ENCODE measurements around the gene TBL2. TPM values are rescaled to one million over a fixed set of nuclear protein-coding genes. Genes with fewer than 3 reads are reported as not detected.
A peak's percentile ranks its signal among the peaks of the same experiment; 100 is the strongest.

TBL2 gene
- total RNA-seq: 29.6 and 56.4 TPM in 2 replicates

DNA sequence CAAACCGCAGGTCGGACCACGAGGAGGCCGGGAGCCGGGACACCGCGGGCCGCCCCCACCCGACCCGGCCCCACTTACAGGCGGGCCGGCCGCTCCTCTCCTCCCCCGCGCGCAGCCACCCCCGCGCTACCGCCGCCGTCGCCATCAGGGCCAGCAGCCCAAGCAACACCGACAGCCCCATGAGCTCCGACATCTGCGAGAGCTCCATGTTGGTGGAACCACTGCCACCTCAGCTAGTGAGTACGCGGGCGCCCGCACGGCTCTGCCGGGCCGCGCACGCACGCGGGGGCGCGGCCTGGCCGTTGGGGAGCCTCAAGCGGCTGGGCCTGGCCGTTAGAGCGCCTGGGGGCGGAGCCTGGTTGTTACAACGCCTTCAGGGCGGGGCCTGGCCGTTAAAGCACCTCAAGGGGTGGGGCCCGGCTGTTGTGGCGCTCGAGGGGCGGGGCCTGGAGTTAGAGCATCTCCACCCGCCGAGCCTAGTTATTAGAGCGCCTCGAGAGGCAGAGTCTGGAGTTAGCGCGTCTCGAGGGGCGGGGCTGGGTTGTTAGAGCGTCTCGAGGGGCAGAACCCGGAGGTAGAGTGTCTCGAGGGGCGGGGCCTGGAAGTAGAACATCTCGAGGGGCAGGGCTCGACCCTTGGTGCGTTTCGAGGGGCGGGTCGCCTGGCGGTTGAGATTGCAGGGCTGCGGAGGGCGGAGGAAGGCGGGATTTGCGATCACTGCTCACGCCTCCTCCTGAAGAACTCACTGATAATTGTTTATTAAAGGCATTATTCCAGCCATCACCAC lies at the start of gene TBL2:
Gene TBL2, minus strand, starts transcription at position 238 of the 787 bp plus-strand sequence. Its CDS starts 30 bp downstream, at position 208.
- TF ChIP-seq, protein P1, sequence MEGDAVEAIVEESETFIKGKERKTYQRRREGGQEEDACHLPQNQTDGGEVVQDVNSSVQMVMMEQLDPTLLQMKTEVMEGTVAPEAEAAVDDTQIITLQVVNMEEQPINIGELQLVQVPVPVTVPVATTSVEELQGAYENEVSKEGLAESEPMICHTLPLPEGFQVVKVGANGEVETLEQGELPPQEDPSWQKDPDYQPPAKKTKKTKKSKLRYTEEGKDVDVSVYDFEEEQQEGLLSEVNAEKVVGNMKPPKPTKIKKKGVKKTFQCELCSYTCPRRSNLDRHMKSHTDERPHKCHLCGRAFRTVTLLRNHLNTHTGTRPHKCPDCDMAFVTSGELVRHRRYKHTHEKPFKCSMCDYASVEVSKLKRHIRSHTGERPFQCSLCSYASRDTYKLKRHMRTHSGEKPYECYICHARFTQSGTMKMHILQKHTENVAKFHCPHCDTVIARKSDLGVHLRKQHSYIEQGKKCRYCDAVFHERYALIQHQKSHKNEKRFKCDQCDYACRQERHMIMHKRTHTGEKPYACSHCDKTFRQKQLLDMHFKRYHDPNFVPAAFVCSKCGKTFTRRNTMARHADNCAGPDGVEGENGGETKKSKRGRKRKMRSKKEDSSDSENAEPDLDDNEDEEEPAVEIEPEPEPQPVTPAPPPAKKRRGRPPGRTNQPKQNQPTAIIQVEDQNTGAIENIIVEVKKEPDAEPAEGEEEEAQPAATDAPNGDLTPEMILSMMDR (conservative IDR thresholded peaks at IDR 0.05; ENCODE audit: low read depth, low read length): no peak
- DNase-seq (ENCODE audit: low read depth): peak; percentile 64
- peak within 1 kb of the TSS; percentile 83 for H3K4me3 ChIP-seq (ENCODE audit: low read depth, low read length)

DNA sequence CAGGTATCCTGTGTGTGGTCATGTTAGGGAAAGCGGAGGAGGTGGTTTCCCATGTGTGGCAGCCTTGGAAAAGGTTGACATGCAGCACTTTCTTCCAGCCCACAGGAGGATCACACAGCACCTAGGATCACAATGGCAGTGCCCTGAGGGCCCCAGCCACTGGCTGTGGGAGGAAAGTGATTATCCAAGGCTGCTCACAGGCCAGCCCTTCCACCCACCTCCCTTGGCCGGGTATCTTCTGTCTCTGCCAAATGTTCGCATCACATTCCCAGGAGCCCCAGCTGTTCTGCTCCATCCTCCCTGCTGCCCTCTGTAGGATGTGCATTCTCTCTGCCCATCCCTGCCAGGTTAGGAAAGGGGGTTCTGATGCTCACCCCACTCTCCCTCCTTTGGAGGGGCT lies 48.4 kb upstream of the TBL2 start:
- H3K4me3 ChIP-seq (ENCODE audit: low read depth, low read length): no peak overlapping the region
- DNase-seq (ENCODE audit: low read depth): no peak
- TF ChIP-seq, protein P1 (conservative IDR thresholded peaks at IDR 0.05; ENCODE audit: low read depth, low read length): no peak

DNA sequence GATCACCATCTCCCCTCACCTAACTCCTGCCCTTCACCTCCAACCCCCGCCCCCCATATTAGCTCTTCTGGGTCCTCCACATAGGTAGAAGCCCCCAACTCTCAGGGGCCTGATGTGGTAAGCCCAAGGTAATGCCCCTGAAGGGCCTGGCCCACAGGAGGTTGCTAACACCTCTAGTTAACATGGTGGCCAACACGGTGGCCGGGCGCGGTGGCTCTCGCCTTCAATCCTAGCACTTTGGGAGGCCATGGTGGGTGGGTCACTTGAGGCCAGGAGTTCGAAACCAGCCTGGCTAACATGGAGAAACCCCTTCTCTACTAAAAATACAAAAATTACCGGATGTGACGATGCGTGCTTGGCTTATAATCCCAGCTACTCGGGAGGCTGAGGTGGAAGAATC lies 46.9 kb upstream of the TBL2 start:
- no peak for DNase-seq (ENCODE audit: low read depth)
- TF ChIP-seq, protein P1 (conservative IDR thresholded peaks at IDR 0.05; ENCODE audit: low read depth, low read length): no peak
- H3K4me3 ChIP-seq (ENCODE audit: low read depth, low read length): no peak overlapping the region

- DNase-seq (ENCODE audit: low read depth): no peak
- TF ChIP-seq, protein P1 (conservative IDR thresholded peaks at IDR 0.05; ENCODE audit: low read depth, low read length): no peak
- H3K4me3 ChIP-seq (ENCODE audit: low read depth, low read length): peak overlapping the region; percentile 56
These were observed 46.3 kb upstream of the TBL2 start for GRCh38 chr7:73624669-73625001.

DNA sequence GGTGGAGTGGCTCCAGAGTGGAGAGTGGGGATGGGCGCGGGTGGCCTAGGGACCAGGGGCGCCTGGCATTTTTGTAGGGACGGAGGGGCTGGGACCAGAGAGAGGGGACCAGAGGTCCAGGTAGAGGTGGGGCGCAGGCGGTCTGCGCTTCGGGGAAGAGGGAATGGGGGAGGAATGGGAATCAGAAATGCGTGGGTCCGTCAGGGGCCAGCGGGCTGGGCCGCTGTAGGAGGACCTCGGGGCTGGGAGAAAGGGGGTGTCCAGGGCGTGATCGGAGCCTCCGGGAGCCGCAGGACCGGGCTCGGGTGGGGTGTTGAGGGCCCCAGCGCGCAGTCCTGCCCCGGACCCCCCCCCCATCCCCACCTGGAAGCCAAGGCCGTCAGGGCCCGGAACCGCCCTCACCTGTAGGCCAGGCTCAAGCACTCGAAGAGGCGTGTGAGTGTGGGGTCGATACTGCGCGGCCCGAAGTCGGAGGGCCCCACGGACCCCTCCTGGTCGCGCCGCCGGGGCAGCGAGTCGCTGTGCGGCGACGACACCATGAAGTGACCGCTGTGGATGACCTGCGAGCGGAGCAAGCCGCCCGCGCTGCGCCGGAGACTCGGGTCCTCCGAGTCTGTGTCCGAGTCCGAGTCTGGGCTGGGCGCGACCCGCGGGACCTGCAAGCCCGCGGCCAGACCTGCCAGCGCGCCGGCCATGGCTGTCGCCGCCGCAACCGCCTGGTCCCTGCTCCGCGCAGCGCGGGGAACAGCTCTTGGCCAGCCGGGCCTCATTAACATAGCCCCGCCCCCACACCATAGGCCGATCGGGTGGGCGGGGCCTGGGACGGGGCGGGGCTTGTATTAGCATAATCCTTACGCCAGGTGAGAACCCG lies 45.7 kb upstream of the TBL2 start, which contains the start of gene MLXIPL:
Gene MLXIPL, minus strand, starts transcription at position 725 of the 871 bp plus-strand sequence. Its CDS starts 30 bp downstream, at position 695.
- DNase-seq (ENCODE audit: low read depth): no peak
- TF ChIP-seq, protein P1 (conservative IDR thresholded peaks at IDR 0.05; ENCODE audit: low read depth, low read length): no peak
- H3K4me3 ChIP-seq (ENCODE audit: low read depth, low read length): peak within 1 kb of the TSS; percentile 56

DNA sequence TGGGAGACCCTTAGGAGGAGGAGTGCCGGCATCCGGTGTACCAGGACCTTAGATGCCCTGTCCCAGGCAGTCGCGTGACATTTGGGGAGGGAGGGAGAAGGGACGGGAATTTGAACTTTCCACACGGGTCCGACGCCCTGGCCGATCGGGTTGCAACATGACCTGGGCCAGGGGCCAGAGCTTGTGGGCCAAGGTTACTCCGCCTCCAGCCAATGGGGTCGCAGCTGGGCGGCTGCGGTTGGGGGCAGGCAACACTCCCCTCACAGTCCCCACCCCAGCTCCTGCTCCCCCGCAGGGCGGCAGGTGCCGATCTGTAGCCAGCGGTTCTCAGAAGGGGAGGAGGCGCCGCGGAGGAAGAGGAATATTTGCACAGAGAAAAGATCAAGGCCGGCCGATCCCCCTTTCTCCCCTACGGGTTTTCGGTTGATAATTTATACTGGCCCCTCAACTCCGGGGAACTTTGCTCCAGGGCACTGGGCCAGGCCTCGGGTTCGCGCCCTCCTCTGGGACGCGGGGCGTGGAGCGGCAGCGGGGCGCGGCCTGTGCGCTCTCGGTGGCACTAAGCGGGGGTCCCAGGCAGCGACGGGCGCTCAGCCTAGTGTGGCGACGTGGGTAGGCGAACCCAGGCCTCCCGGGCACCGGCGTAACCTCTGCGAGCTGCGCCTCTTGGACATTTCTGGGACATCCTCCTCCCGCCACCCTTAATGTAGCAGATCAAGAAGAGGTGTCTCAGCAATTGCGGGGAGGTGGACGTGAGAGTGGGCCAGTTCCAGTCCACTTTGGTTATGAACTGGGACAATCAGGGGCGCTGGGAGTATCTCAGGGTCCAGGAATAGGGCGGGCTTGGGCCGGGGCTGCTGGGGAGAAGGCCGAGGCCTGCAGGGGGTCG lies 44.8 kb upstream of the TBL2 start:
- peak overlapping the region; percentile 56 for H3K4me3 ChIP-seq (ENCODE audit: low read depth, low read length)
- DNase-seq (ENCODE audit: low read depth): no peak
- TF ChIP-seq, protein P1 (conservative IDR thresholded peaks at IDR 0.05; ENCODE audit: low read depth, low read length): no peak

Measured in epithelial cell of proximal tubule (primary cell).